Spleen (tissue), 11 donors: ENCODE data around the gene F8. TPM values are rescaled to one million over a fixed set of nuclear protein-coding genes. Genes with fewer than 3 reads are reported as not detected.
"Not testable (repeated sequence)": the region's sequence is repeated elsewhere in the genome, so short reads cannot be mapped to it uniquely, and the experiment has no call there.

Experiments used
- DNase-seq: peaks from one replicate; pipeline ENCODE4 v3.0.0-alpha.2; 2020
- H3K27ac ChIP-seq, 8 donors: fragments of 200-600 bp; sonication (generic) in 7 of 8; 1 replicate in 4 of 8; 2 replicates in 4 of 8; pipeline versions ENCODE4 v1.5.0 to v1.8.0; 2016 to 2021; ENCODE audit warnings: inconsistent platforms in 4 of 8, mild to moderate bottlenecking in 4 of 8, moderate library complexity in 1 of 8
- H3K27me3 ChIP-seq, 7 donors: fragments of 200-600 bp; sonication (generic) in 6 of 7; replicated peaks in 1 of 7; 1 replicate in 4 of 7; 2 replicates in 3 of 7; pipeline versions ENCODE4 v1.5.0 to v1.8.0; 2016 to 2021; ENCODE audit warnings: inconsistent platforms in 3 of 7, mild to moderate bottlenecking in 1 of 7
- H3K36me3 ChIP-seq, 6 donors: fragments of 200-600 bp; sonication (generic) in 5 of 6; 1 replicate in 4 of 6; 2 replicates in 2 of 6; pipeline versions ENCODE4 v1.5.0 to v1.8.0; 2016 to 2021; ENCODE audit warnings: inconsistent platforms in 2 of 6
- H3K4me1 ChIP-seq, 6 donors: fragments of 200-600 bp; sonication (generic) in 5 of 6; 1 replicate in 3 of 6; 2 replicates in 3 of 6; pipeline versions ENCODE4 v1.5.0 to v1.8.0; 2016 to 2021; ENCODE audit warnings: inconsistent platforms in 3 of 6
- H3K4me3 ChIP-seq, 8 donors: fragments of 200-600 bp; sonication (generic) in 7 of 8; 1 replicate in 4 of 8; 2 replicates in 4 of 8; pipeline versions ENCODE4 v1.5.0 to v1.8.0; 2016 to 2021; ENCODE audit warnings: inconsistent platforms in 4 of 8, mild to moderate bottlenecking in 4 of 8, moderate library complexity in 2 of 8
- H3K9me3 ChIP-seq, 8 donors: fragments of 200-600 bp; sonication (generic) in 7 of 8; 1 replicate in 4 of 8; 2 replicates in 4 of 8; pipeline versions ENCODE4 v1.5.0 to v1.8.0; 2016 to 2021; ENCODE audit warnings: inconsistent platforms in 4 of 8
- CTCF ChIP-seq, 11 experiments: fragments of 200-600 bp in 7 of 11; fragments of 450-650 bp in 4 of 11; sonication (generic) in 4 of 11; IDR thresholded peaks in 8 of 11; conservative IDR thresholded peaks in 3 of 11; 1 replicate in 7 of 11; 2 replicates in 4 of 11; pipeline versions ENCODE4 v1.4.0 to v1.8.0; 2016 to 2021; ENCODE audit warnings: antibody characterized with exemption in 11 of 11, inconsistent platforms in 4 of 11, mild to moderate bottlenecking in 1 of 11
- POLR2A ChIP-seq, 3 donors: fragments of 450-650 bp; IDR thresholded peaks; one replicate each; pipeline ENCODE4 v1.5.1; 2017; ENCODE audit warnings: antibody characterized with exemption in 3 of 3, mild to moderate bottlenecking in 1 of 3
- POLR2AphosphoS5 ChIP-seq, 3 donors: sonication (generic); formaldehyde crosslinking; IDR thresholded peaks; one replicate each; pipeline ENCODE4 v1.5.1; 2017; ENCODE audit warnings: antibody characterized with exemption in 3 of 3
- WGBS, 5 donors: extraction: QIAGEN DNeasy Blood & Tissue Kit in 3 of 5; methylation state at CpG; one replicate each; pipeline versions ENCODE4 v1.1.5 to v1.1.7; 2013 to 2018; 5-methylcytosine and 5-hydroxymethylcytosine counted together
- intact Hi-C: fragments of 100-400 bp; cut with DNase I; formaldehyde crosslinking; loops from one replicate; pipeline ENCODE4 v1.15.0; 2023; ENCODE audit warnings: low total_unique reads
- polyA plus RNA-seq, 3 donors: library from polyadenylated mRNA; stranded (reverse); fragments of 200-250 nt; gene quantifications; one replicate each; pipeline ENCODE4 v1.2.1, GENCODE V29; 2013
- total RNA-seq, 7 donors: library from RNA; depleted of rRNA in 3 of 7; stranded (reverse); fragments of >200 nt in 3 of 7; fragmentation: NEBNext Ultra II Directional in 4 of 7; extraction: Animal tissue kit (Norgen Biotek cat#: 25700) in 4 of 7; gene quantifications; one replicate each; pipeline versions ENCODE4 v1.1.0 to v1.2.1, GENCODE V29; 2016 to 2021
- donor health status: healthy with polysubstance abuse.
- donor health status: DM: no; HTN: no; CAD: no; lungs with moderate emphysema.
- donor health status: DM: no; HTN: no; CAD: no.
- donor health status: Bipolar disorder and iron deficiency.
- donor health status: healthy.
- donor health status: DM: no; HTN: no; CAD: no.
- donor health status: DM: yes; HTN: yes; CAD: no.

The F8 gene
- total and polyA plus RNA-seq, 10 donors, result 3.4 to 135 (median 67.9) TPM

- Histone ChIP-seq H3K36me3 (no peaks in the 10 kb centered on the region), H3K4me1 (peaks cover 0 to 20% (median 0%) of the 10 kb centered on the region in 6 donors), H3K27me3 (no peaks in the 10 kb centered on the region), H3K27ac (peak overlapping the region in 4 of 8 donors; percentile 57 to 80 (median 70)), H3K9me3 (no peaks in the 10 kb centered on the region), H3K4me3 (no peak overlapping the region)
- no peak for TF ChIP-seq POLR2AphosphoS5 (IDR thresholded peaks at IDR 0.05)
- no peak for TF ChIP-seq CTCF (IDR thresholded peaks at IDR 0.05 in 8 of 11, conservative IDR thresholded peaks at IDR 0.05 in 3 of 11)
- no peak for TF ChIP-seq POLR2A (IDR thresholded peaks at IDR 0.05)
- 65 to 86% (median 81%) methylated on average over 1 to 2 of the region's 2 CpGs for WGBS, 5 donors
- intact Hi-C loops, result no loop called here
- DNase-seq, result no peak
Observed at GRCh38 chrX:154828016-154828408, 194.5 kb downstream of the F8 start.

GRCh38 chrX:154827194-154828015 lies 195.1 kb downstream of the F8 start:
- Histone ChIP-seq H3K27ac (peak overlapping the region in 5 of 8 donors; percentile 44 to 80 (median 67)), H3K4me3 (no peak overlapping the region), H3K27me3 (no peaks in the 10 kb centered on the region), H3K36me3 (no peaks in the 10 kb centered on the region), H3K4me1 (peaks cover 0 to 20% (median 0%) of the 10 kb centered on the region in 6 donors), H3K9me3 (no peaks in the 10 kb centered on the region)
- TF ChIP-seq POLR2A (IDR thresholded peaks at IDR 0.05) (peak in 1 of 3 donors; percentile 24), POLR2AphosphoS5 (IDR thresholded peaks at IDR 0.05) (peak in 2 of 3 donors; percentile 30 to 58), CTCF (IDR thresholded peaks at IDR 0.05 in 8 of 11, conservative IDR thresholded peaks at IDR 0.05 in 3 of 11) (no peak)
- intact Hi-C loops, result no loop called here
- DNase-seq, result no peak
- WGBS, 5 donors, result 33 to 63% (median 51%) methylated on average over 4 of the region's 4 CpGs

GRCh38 chrX:154825586-154825985 lies 196.9 kb downstream of the F8 start:
- DNase-seq, result not testable (repeated sequence)

GRCh38 chrX:154824638-154825037 lies 197.9 kb downstream of the F8 start:
- Histone ChIP-seq H3K27me3 (no peaks in the 10 kb centered on the region), H3K9me3 (no peaks in the 10 kb centered on the region), H3K4me1 (peaks cover 0 to 20% (median 0%) of the 10 kb centered on the region in 6 donors), H3K36me3 (no peaks in the 10 kb centered on the region), H3K27ac (no peak overlapping the region), H3K4me3 (no peak overlapping the region)
- 81 to 100% (median 89%) methylated on average over 1 of the region's 1 CpG for WGBS, 5 donors
- no peak for DNase-seq
- intact Hi-C loops, result no loop called here
- no peak for TF ChIP-seq POLR2A (IDR thresholded peaks at IDR 0.05)
- no peak for TF ChIP-seq CTCF (IDR thresholded peaks at IDR 0.05 in 8 of 11, conservative IDR thresholded peaks at IDR 0.05 in 3 of 11)
- no peak for TF ChIP-seq POLR2AphosphoS5 (IDR thresholded peaks at IDR 0.05)

More at GRCh38 chrX:154825586-154825985, 196.9 kb downstream of the F8 start:
- H3K27me3 ChIP-seq, H3K27ac ChIP-seq, H3K36me3 ChIP-seq, H3K4me3 ChIP-seq, H3K9me3 ChIP-seq, intact Hi-C loops: not testable (repeated sequence)
- WGBS, 5 donors, result 83% methylated on average over 2 of the region's 3 CpGs; no CpG with 5 or more reads in 4 of the 5 donors
- H3K4me1 ChIP-seq, result peaks cover 0 to 20% (median 0%) of the 10 kb centered on the region in 6 donors
